H9 (cell line): ENCODE data around the gene KPNA1. TPM values are rescaled to one million over a fixed set of nuclear protein-coding genes. Genes with fewer than 3 reads are reported as not detected.

Experiments used
- DNase-seq: peaks from one replicate; pipeline ENCODE4 v3.0.0-alpha.2; 2017
- H2AFZ ChIP-seq: one replicate; pipeline ENCODE4 v1.6.1; 2013; ENCODE audit warnings: mild to moderate bottlenecking, low read length, control low read depth, moderate library complexity
- H2AK5ac ChIP-seq: 2 replicates; pipeline ENCODE4 v1.6.1; 2013; ENCODE audit warnings: low read length, control low read depth, mixed read lengths; ENCODE audit not compliant: insufficient read length
- H2BK120ac ChIP-seq: one replicate; pipeline ENCODE4 v1.6.1; 2013; ENCODE audit warnings: low read depth, mild to moderate bottlenecking, low read length, control low read depth, inconsistent platforms; ENCODE audit not compliant: poor library complexity, severe bottlenecking
- H2BK12ac ChIP-seq: 2 replicates; pipeline ENCODE4 v1.6.1; 2013; ENCODE audit warnings: low read length, control low read depth, mixed read lengths, low read depth; ENCODE audit not compliant: insufficient read length
- H2BK15ac ChIP-seq: 2 replicates; pipeline ENCODE4 v1.6.1; 2013; ENCODE audit warnings: low read depth, low read length, control low read depth
- H2BK20ac ChIP-seq: one replicate; pipeline ENCODE4 v1.6.1; 2013; ENCODE audit warnings: low read depth, mild to moderate bottlenecking, low read length, control low read depth, inconsistent platforms; ENCODE audit not compliant: poor library complexity, severe bottlenecking
- H2BK5ac ChIP-seq: 2 replicates; pipeline ENCODE4 v1.6.1; 2013; ENCODE audit warnings: low read length, control low read depth, mixed read lengths; ENCODE audit not compliant: insufficient read length
- H3K14ac ChIP-seq: 2 replicates; pipeline ENCODE4 v1.6.1; 2013; ENCODE audit warnings: low read length, control low read depth; ENCODE audit not compliant: insufficient read depth
- H3K18ac ChIP-seq: 2 replicates; pipeline ENCODE4 v1.6.1; 2013; ENCODE audit warnings: low read depth, mild to moderate bottlenecking, mixed read lengths, low read length, control low read depth; ENCODE audit not compliant: insufficient read length
- H3K23ac ChIP-seq: 2 replicates; pipeline ENCODE4 v1.6.1; 2013; ENCODE audit warnings: low read length, control low read depth, mixed read lengths, low read depth; ENCODE audit not compliant: insufficient read length
- H3K23me2 ChIP-seq: 2 replicates; pipeline ENCODE4 v1.6.1; 2013; ENCODE audit warnings: low read depth, mild to moderate bottlenecking, mixed read lengths, low read length, control low read depth; ENCODE audit not compliant: insufficient read length, poor library complexity, severe bottlenecking
- H3K27ac ChIP-seq: 2 replicates; pipeline ENCODE4 v1.5.1; 2013; ENCODE audit warnings: low read length, control low read depth, mixed read lengths, low read depth; ENCODE audit not compliant: insufficient read length
- H3K27me3 ChIP-seq: 2 replicates; pipeline ENCODE4 v1.6.1; 2013; ENCODE audit warnings: low read length, control low read depth, inconsistent platforms; ENCODE audit not compliant: insufficient read depth
- H3K4ac ChIP-seq: 2 replicates; pipeline ENCODE4 v1.6.1; 2013; ENCODE audit warnings: low read depth, mild to moderate bottlenecking, control low read depth, inconsistent platforms, low read length, moderate library complexity
- H3K4me1 ChIP-seq: 2 replicates; pipeline ENCODE4 v1.6.1; 2013; ENCODE audit warnings: low read length, control low read depth, inconsistent platforms; ENCODE audit not compliant: insufficient read depth
- H3K4me2 ChIP-seq: 2 replicates; pipeline ENCODE4 v1.6.1; 2013; ENCODE audit warnings: low read length, control low read depth, mixed read lengths; ENCODE audit not compliant: insufficient read length, insufficient read depth
- H3K56ac ChIP-seq: 2 replicates; pipeline ENCODE4 v1.6.1; 2013; ENCODE audit warnings: low read depth, mild to moderate bottlenecking, mixed read lengths, low read length, control low read depth; ENCODE audit not compliant: insufficient read length
- H3K79me1 ChIP-seq: 2 replicates; pipeline ENCODE4 v1.6.1; 2013; ENCODE audit warnings: low read depth, mild to moderate bottlenecking, moderate library complexity, low read length, control low read depth, inconsistent platforms; ENCODE audit not compliant: insufficient read depth, poor library complexity, severe bottlenecking
- H3K79me2 ChIP-seq: 2 replicates; pipeline ENCODE4 v1.6.1; 2013; ENCODE audit warnings: low read length, control low read depth, inconsistent platforms; ENCODE audit not compliant: insufficient read depth
- H3K9ac ChIP-seq: 2 replicates; pipeline ENCODE4 v1.6.1; 2013; ENCODE audit warnings: low read length, control low read depth, mixed read lengths; ENCODE audit not compliant: insufficient read length; ENCODE audit errors: extremely low read depth
- H3K9me3 ChIP-seq: one replicate; pipeline ENCODE4 v1.6.1; 2013; ENCODE audit warnings: low read depth, low read length, inconsistent platforms; ENCODE audit not compliant: control insufficient read depth
- H3T11ph ChIP-seq: one replicate; pipeline ENCODE4 v1.6.1; 2013; ENCODE audit warnings: mild to moderate bottlenecking, low read length, control low read depth, inconsistent platforms
- H4K20me1 ChIP-seq: one replicate; pipeline ENCODE4 v1.6.1; 2013; ENCODE audit not compliant: control insufficient read depth, insufficient read length, insufficient read depth
- H4K5ac ChIP-seq: 2 replicates; pipeline ENCODE4 v1.6.1; 2013; ENCODE audit warnings: low read depth, mild to moderate bottlenecking, mixed read lengths, low read length, control low read depth; ENCODE audit not compliant: insufficient read length
- H4K8ac ChIP-seq: replicated peaks from 2 replicates; pipeline ENCODE4 v1.6.1; 2013; ENCODE audit warnings: low read length, control low read depth, mixed read lengths, low read depth; ENCODE audit not compliant: insufficient read length
- H4K91ac ChIP-seq: 2 replicates; pipeline ENCODE4 v1.6.1; 2013; ENCODE audit warnings: low read depth, mild to moderate bottlenecking, moderate library complexity, mixed read lengths, low read length, control low read depth; ENCODE audit not compliant: insufficient read length
- H3K27ac Mint-ChIP-seq, 3 experiments: 2 replicates in 2 of 3; 3 replicates in 1 of 3; pipeline ENCODE4 v1.8.0; 2020 to 2021; ENCODE audit warnings: mixed read lengths in 3 of 3, mild to moderate bottlenecking in 1 of 3, moderate library complexity in 1 of 3
- H3K27me3 Mint-ChIP-seq: 2 replicates; pipeline ENCODE4 v1.8.0; 2021; ENCODE audit warnings: low read depth, mild to moderate bottlenecking, moderate library complexity, mixed read lengths
- H3K36me3 Mint-ChIP-seq, 3 experiments: 2 replicates in 2 of 3; 3 replicates in 1 of 3; pipeline ENCODE4 v1.8.0; 2020 to 2021; ENCODE audit warnings: low read depth in 3 of 3, mixed read lengths in 3 of 3; ENCODE audit not compliant: insufficient read depth in 1 of 3
- H3K4me1 Mint-ChIP-seq, 2 experiments: 2 replicates each; pipeline ENCODE4 v1.8.0; 2020; ENCODE audit warnings: mixed read lengths in 2 of 2
- H3K4me3 Mint-ChIP-seq, 2 experiments: 2 replicates in 1 of 2; 3 replicates in 1 of 2; pipeline ENCODE4 v1.8.0; 2020 to 2021; ENCODE audit warnings: mild to moderate bottlenecking in 2 of 2, mixed read lengths in 2 of 2, moderate library complexity in 1 of 2
- H3K9me3 Mint-ChIP-seq, 2 experiments: 2 replicates in 1 of 2; 3 replicates in 1 of 2; pipeline ENCODE4 v1.8.0; 2020; ENCODE audit warnings: mild to moderate bottlenecking in 2 of 2, mixed read lengths in 2 of 2, moderate library complexity in 1 of 2
- WGBS: extraction: QIAGEN DNeasy Blood & Tissue Kit; methylation state at CpG from one replicate; pipeline ENCODE4 v1.1.7; 2013; ENCODE audit warnings: missing lambda C conversion rate, low lambda C conversion rate, mixed read lengths; ENCODE audit not compliant: insufficient read length; ENCODE audit errors: extremely low coverage; 5-methylcytosine and 5-hydroxymethylcytosine counted together
- total RNA-seq: library from RNA; stranded (reverse); gene quantifications from 2 replicates; pipeline ENCODE4 v1.2.1, GENCODE V29; 2021
- TF ChIP-seq, protein P1 (sequence below): fragments of 200-600 bp; sonication (generic); conservative IDR thresholded peaks from 3 replicates; pipeline ENCODE4 v1.8.0; 2021; ENCODE audit warnings: antibody characterized with exemption, mild to moderate bottlenecking

The KPNA1 gene
- total RNA-seq, 1 experiment from 2014 or later, result 71.7 TPM

DNA sequence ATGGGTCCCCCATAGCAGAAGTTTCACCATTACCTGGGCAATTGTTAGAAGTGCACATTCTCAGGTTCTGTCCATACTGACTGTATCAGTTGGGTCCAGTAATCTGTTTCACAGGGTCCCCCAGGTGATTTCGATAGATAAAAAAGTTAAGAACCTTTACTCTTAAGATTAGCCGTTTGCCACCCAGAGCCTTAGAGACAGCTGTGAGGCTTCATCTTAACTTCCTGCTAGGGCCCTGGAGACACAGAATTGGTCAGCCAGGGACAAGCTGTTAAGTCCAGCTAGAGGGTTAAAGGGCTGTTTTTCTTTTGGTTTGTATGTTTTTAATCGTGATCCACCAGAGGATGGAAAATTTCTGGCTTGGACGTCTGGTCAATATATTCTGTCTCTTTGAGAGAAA lies 124.1 kb downstream of the KPNA1 start:
- Histone ChIP-seq H3T11ph (no peak overlapping the region), H4K20me1 (no peaks in the 10 kb centered on the region), H2AFZ (no peak overlapping the region), H3K9me3 (no peaks in the 10 kb centered on the region), H3K4ac (no peak overlapping the region), H3K23ac (no peak overlapping the region), H2BK12ac (no peak overlapping the region), H3K23me2 (no peaks in the 10 kb centered on the region), H3K18ac (no peak overlapping the region), H2BK5ac (no peak overlapping the region), H2BK120ac (no peak overlapping the region), H4K91ac (no peak overlapping the region), H3K27ac (no peak overlapping the region), H3K4me1 (no peaks in the 10 kb centered on the region), H3K79me2 (no peaks in the 10 kb centered on the region; the same call in 1 of the 2 replicates), H2BK15ac (no peak overlapping the region), H3K79me1 (no peaks in the 10 kb centered on the region), H3K4me2 (no peak overlapping the region), H3K27me3 (no peaks in the 10 kb centered on the region), H3K9ac (no peak overlapping the region), H3K14ac (no peak overlapping the region), H4K5ac (no peak overlapping the region), H3K56ac (no peak overlapping the region), H2AK5ac (no peak overlapping the region), H2BK20ac (no peak overlapping the region), H4K8ac (no peak overlapping the region)
- TF ChIP-seq, protein P1, sequence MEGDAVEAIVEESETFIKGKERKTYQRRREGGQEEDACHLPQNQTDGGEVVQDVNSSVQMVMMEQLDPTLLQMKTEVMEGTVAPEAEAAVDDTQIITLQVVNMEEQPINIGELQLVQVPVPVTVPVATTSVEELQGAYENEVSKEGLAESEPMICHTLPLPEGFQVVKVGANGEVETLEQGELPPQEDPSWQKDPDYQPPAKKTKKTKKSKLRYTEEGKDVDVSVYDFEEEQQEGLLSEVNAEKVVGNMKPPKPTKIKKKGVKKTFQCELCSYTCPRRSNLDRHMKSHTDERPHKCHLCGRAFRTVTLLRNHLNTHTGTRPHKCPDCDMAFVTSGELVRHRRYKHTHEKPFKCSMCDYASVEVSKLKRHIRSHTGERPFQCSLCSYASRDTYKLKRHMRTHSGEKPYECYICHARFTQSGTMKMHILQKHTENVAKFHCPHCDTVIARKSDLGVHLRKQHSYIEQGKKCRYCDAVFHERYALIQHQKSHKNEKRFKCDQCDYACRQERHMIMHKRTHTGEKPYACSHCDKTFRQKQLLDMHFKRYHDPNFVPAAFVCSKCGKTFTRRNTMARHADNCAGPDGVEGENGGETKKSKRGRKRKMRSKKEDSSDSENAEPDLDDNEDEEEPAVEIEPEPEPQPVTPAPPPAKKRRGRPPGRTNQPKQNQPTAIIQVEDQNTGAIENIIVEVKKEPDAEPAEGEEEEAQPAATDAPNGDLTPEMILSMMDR, result no peak
- H3K27ac Mint-ChIP-seq, result peak overlapping the region in 1 of 3 experiments; percentile 81; a peak in 1 of 7 replicates
- H3K27me3 Mint-ChIP-seq, result no peaks in the 10 kb centered on the region
- H3K4me1 Mint-ChIP-seq, result peaks cover 8 to 11% of the 10 kb centered on the region in 2 experiments
- H3K9me3 Mint-ChIP-seq, result no peaks in the 10 kb centered on the region
- H3K36me3 Mint-ChIP-seq, result peaks cover 0 to 21% (median 12%) of the 10 kb centered on the region in 3 experiments; a peak in 4 of 7 replicates
- H3K4me3 Mint-ChIP-seq, result no peak overlapping the region
- DNase-seq, result no peak
- no CpG with 5 or more reads among the region's 4 CpGs for WGBS
